GM18502 (cell line): ENCODE measurements around the gene UBTD2.
"Not testable (repeated sequence)": the region's sequence is repeated elsewhere in the genome, so short reads cannot be mapped to it uniquely, and the experiment has no call there.

Source experiments
- ATAC-seq: cut with Tn5 transposase; IDR thresholded peaks from one replicate; pipeline ENCODE4 v1.9.1; 2021; ENCODE audit warnings: mild to moderate bottlenecking; ENCODE audit not compliant: unreplicated experiment, poor library complexity

Gene UBTD2

GRCh38 chr5:172293745-172294342 is 10.3 kb upstream of the UBTD2 start:
- ATAC-seq: no peak

DNA sequence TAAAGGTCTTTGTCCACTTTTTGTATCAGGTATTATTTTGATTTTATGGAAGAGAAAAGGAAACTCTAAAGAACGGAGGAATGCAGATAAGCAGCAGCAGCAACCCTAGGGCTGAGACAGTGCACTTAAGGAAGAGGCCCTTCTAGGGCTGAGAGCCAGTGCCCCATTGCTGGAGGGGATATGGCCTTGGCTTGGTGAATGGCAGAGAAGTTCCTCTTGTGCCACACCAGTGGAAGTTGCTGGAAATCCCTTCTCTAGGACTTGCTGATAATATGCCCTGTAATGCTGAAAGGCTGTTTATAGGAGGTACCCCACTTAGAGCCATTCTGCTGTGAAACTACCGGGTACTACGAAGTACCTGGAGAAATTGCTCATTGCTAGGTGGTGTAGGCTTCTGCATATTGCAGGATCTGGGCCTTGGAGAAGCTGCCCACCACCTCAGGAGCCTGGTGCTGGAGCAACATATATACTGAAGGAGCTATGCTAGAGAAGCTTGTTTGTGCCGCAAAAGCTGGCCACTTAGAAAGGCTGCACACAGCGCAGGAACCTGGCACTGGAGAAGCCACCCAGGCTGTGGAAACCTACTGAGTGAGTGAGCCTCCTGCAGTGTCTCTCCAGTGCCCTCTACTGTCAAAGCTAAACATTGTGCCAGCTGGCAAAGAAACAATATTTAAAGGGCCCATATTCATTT is 9.6 kb upstream of the UBTD2 start:
- peak; percentile 83 for ATAC-seq

- not testable (repeated sequence) for ATAC-seq
Measured at GRCh38 chr5:172291837-172292236, 8.3 kb upstream of the UBTD2 start.

GRCh38 chr5:172288465-172288864 is 4.9 kb upstream of the UBTD2 start:
- no peak for ATAC-seq

DNA sequence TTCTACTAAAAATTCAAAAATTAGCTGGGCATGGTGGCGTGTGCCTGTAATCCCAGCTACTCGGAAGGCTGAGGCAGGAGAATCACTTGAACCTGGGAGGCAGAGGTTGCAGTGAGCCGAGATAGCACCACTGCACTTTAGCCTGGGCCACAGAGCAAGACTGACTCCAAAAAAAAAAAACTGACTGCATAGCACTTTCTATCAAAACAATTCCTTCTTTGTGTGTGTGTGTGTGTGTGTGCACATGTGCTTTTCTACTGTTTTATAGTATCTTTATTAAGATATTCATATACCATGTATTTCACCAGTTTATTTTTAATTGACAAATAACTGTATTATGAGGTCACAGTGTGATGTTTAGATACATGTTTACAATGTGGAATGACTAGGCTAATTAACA is 3.6 kb upstream of the UBTD2 start:
- not testable (repeated sequence) for ATAC-seq

DNA sequence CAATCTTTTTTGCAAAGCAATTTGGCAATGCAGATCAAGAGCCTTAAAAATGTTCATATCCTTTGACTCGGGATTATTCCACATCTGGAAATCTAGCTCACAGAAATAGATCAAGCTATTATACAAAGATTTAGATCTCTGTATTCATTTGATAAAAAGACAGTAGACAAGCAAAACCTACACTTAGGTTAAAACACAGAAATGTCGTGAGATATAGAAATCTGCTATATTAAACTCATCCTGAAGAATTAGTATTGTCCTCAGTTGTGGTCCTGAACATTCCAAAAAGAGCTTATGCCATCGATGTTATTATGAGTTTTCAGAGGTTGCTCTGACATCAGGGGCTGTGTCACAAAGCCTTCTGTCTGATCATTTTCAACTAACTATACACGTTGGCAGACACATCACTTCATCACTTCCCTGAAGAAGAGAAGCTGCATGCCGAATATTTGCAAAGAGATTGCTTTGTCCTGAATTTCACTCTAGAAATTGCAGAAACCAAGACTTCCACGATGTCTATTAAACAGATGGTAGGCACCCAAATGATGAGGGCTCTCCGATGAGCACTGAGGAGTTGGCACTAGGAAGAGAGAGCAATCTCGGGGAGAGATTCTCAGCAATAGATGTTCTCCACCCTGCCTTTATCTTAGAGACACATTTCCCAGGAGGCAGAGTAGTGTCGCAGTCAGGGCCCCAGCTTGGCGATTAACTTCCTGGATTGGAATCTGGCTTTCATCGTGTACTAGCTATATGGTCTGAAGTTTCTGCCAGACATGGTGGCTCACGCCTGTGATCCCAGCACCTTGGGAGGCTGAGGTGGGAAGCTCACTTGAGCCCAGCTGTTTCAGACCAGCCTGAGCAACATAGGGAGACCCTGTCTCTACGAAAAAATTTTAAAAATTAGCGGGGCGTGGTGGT is 1.9 kb upstream of the UBTD2 start:
- ATAC-seq: no peak

DNA sequence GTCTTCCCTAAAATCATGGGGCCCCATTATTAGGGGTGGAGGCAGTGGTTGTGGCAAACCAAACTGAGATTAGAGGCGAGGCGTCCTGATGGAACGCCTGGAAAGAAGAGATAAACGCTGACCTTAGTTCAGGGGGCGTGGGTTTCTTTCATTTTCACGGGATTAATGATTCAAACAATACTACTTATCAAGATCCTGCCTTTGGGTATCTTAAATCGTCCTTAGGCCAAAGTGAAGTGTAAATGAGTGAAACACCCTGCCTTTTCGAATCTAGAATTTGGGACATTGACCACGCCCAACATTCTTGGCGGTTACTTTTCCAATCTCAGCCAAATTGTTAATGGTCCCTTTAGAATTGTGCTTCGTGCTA is 1.0 kb upstream of the UBTD2 start:
- ATAC-seq: no peak

DNA sequence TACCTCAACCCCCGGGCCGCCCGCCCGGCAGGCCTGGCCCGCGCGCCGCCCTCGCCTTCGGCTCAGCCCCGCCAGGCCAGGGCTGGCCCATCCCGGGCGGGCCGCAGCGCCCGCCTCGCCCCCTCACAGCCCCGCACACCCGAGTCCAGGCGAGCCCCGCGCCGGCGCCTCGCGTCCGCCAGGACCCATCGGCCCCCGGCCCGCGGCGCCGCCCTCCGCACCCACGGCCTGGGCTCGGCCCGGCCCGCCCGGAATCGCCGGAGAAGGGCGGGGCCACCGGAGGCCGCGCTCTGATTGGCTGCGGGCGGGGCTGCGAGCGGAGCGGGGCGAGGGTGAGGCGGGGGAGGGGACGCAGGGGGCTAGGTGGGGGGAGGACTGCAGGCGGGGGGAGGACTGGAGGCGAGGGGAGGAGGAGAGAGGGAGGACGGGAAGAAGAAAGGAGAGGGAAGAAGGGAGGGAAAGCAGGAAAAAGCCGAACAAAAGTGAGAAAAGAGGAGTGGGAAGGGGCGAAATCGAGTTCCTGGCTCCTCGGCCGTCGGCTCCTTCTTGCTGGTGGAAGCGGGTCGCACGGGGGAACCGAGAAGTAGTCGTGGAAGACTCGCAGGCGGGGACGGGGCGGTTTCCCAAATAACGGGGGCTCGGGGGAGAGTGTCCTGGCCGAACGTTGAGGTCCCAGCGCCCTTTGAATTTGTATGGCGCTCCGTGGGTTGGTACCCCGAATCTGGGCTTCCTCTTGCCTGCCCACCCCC is 472 bp upstream of the UBTD2 start:
- peak; percentile 79 for ATAC-seq

GRCh38 chr5:172282272-172283019 is 1.1 kb downstream of the UBTD2 start:
- ATAC-seq: no peak

GRCh38 chr5:172281346-172281745 is 2.2 kb downstream of the UBTD2 start:
- no peak for ATAC-seq

DNA sequence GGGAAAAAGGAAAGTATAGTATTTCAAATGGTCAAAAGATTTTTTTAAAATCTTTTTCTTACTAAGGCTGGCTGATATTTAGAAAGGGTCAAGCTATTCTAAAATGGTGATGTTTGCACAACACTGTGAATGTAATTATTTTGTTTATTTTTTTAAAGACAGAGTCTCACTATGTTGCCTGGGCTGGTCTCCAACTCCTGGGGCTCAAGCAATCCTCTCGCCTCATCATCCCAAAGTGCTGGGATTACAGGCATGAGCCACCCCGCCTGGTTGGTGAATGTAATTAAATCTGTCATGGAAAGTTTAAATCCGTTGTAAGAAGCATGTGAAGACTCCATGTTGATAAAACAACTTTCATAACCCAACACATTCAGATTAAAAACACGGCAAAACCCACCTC is 2.6 kb downstream of the UBTD2 start:
- no peak for ATAC-seq

DNA sequence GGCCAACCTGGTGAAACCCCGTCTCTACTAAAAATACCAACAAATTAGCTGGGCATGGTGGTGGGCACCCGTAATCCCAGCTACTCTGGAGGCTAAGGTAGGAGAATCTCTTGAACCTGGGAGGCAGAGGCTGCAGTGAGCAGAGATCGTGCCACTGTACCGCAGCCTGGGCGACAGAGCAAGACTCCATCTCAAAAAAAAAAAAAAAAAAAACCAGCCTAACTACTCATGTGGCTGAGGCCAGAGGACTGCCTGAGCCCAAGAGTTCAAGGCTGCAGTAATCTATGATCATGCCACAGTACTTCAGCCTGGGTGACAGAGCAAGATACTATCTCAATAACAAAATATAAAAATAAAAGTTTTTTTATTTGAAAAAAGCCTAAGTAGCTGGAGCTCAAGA is 3.2 kb downstream of the UBTD2 start:
- no peak for ATAC-seq

DNA sequence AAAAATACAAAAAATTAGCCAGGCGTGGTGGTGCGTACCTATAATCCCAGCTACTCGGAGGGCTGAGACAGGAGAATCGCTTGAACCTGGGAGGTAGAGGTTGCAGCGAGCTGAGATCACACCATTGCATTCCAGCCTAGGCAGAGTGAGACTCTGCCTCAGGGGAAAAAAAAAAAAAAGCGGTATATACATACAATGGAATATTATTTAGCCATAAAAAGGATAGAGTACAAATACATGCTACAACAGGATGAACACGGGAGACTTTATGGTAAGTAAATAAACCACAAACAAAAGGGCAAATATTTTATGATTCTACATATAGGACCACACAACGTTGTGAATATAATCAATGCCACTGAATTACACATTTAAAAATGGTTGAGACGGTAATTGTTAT is 5.2 kb downstream of the UBTD2 start:
- ATAC-seq: no peak

GRCh38 chr5:172276214-172276613 is 7.3 kb downstream of the UBTD2 start:
- no peak for ATAC-seq

GRCh38 chr5:172274951-172275753 is 8.4 kb downstream of the UBTD2 start:
- ATAC-seq: peak; percentile 63

DNA sequence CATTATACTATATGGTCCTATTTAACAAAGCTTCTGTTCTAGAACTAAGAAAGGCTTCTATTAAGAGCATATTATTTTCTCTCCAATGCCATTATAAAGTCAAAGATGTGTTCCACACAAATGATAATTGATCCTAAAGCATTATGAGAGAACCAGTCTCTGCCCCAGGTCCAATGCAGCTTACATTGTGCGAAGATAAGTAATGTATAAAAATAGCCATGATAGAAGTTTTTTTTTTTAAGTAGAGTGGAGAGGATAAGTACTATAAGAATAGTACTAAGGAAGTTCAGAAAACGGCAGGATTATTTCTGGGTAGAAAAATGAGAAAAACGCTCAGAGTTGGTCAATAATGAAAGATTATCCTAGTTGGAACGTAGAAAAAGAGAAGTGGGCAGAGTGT is 15.6 kb downstream of the UBTD2 start:
- ATAC-seq: no peak

- no peak for ATAC-seq
Measured at GRCh38 chr5:172266676-172267092, 16.9 kb downstream of the UBTD2 start.

- ATAC-seq: no peak
Measured at GRCh38 chr5:172266071-172266675, 17.4 kb downstream of the UBTD2 start.
